ENCODE measurements around the gene TCFL5.

The TCFL5 gene

GRCh38 chr20:62801284-62802010 lies 60.2 kb downstream of the TCFL5 start:
- no peaks in the 10 kb centered on the region for H3K9me2 ChIP-seq (replicated peaks; ENCODE audit: low read depth, low read length)
- H3K4me2 ChIP-seq (ENCODE audit: low read depth, low read length, poor library complexity, severe bottlenecking): no peak overlapping the region
- peaks cover 24% of the 10 kb centered on the region for H4K20me1 ChIP-seq (ENCODE audit: insufficient read depth, low read length, poor library complexity, severe bottlenecking)
- peaks cover 43% of the 10 kb centered on the region for H3K79me2 ChIP-seq (ENCODE audit: insufficient read depth, low read length)
- no peaks in the 10 kb centered on the region for H3K9me3 ChIP-seq (ENCODE audit: insufficient read depth, low read depth, low read length)
- H2AFZ ChIP-seq (ENCODE audit: low read length): no peak overlapping the region
- TF ChIP-seq EZH2phosphoT487 (IDR thresholded peaks at IDR 0.05; ENCODE audit: borderline replicate concordance): no peak
- TF ChIP-seq, protein P1, sequence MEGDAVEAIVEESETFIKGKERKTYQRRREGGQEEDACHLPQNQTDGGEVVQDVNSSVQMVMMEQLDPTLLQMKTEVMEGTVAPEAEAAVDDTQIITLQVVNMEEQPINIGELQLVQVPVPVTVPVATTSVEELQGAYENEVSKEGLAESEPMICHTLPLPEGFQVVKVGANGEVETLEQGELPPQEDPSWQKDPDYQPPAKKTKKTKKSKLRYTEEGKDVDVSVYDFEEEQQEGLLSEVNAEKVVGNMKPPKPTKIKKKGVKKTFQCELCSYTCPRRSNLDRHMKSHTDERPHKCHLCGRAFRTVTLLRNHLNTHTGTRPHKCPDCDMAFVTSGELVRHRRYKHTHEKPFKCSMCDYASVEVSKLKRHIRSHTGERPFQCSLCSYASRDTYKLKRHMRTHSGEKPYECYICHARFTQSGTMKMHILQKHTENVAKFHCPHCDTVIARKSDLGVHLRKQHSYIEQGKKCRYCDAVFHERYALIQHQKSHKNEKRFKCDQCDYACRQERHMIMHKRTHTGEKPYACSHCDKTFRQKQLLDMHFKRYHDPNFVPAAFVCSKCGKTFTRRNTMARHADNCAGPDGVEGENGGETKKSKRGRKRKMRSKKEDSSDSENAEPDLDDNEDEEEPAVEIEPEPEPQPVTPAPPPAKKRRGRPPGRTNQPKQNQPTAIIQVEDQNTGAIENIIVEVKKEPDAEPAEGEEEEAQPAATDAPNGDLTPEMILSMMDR (conservative IDR thresholded peaks at IDR 0.05; ENCODE audit: low read length): no peak
- no peak overlapping the region for H3K4me3 ChIP-seq (ENCODE audit: low read length, poor library complexity, severe bottlenecking)
- no peak overlapping the region for H3K9ac ChIP-seq (ENCODE audit: low read depth, low read length, poor library complexity, severe bottlenecking)
- peaks cover 6% of the 10 kb centered on the region; the same call in 1 of the 2 replicates for H3F3A ChIP-seq (ENCODE audit: low read depth)
- H3K4me1 ChIP-seq (ENCODE audit: insufficient read depth, low read length, poor library complexity, severe bottlenecking): peaks cover 34% of the 10 kb centered on the region
- no peaks in the 10 kb centered on the region for H3K27me3 ChIP-seq (ENCODE audit: insufficient read depth, low read length, poor library complexity, severe bottlenecking)
- H3K36me3 ChIP-seq (ENCODE audit: insufficient read depth, low read length): peaks cover 26% of the 10 kb centered on the region; the same call in 1 of the 2 replicates

DNA sequence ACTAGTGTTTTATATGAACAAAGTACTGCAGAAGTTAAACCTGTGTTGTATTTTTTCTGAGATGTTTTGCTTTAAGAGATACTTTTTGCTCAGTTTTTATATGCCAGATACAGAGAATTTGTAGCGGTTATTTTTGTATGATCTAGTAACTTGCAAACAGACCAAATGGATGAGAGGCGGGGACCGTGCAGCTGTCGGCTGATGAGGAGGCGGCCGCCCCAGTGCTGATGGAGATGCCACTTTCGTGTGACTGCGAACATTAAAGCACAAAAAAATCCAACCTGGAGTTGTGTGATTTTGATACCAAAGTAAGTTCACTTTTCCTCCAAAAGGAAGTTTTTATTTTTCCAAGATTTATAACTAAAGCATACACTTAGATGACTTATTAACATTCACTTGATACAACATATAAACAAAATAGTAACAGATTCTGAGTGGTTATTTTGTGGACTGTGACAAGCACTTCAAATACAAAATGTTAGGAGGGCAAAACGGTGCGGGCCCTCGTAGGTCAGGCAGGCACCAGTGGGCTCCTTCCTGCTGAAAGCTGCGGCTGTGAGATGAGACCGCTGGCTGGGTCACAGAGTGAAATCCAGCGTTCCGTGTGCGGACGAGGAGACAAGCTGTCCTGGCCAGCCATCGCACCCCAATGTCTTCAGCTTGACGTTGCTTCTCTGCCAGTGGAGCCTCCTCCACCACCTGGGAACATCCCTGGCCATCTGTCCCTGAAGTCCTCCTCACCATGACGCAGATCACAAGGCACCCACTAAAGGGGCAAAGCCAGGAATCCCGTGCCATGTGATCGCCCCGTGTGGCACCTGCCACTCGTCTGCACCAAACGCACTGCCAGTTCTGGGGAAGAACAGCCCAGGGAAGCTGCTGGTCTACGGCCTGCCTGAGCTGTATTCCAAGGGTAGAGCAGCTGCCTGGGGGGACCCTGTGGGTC lies 61.0 kb downstream of the TCFL5 start:
- H3K4me2 ChIP-seq (ENCODE audit: low read depth, low read length, poor library complexity, severe bottlenecking): no peak overlapping the region
- H3K27me3 ChIP-seq (ENCODE audit: insufficient read depth, low read length, poor library complexity, severe bottlenecking): no peaks in the 10 kb centered on the region
- no peaks in the 10 kb centered on the region for H3K9me3 ChIP-seq (ENCODE audit: insufficient read depth, low read depth, low read length)
- H3F3A ChIP-seq (ENCODE audit: low read depth): peaks cover 9% of the 10 kb centered on the region; the same call in 1 of the 2 replicates
- no peak overlapping the region for H3K4me3 ChIP-seq (ENCODE audit: low read length, poor library complexity, severe bottlenecking)
- H3K79me2 ChIP-seq (ENCODE audit: insufficient read depth, low read length): peaks cover 34% of the 10 kb centered on the region
- no peak overlapping the region for H2AFZ ChIP-seq (ENCODE audit: low read length)
- H3K36me3 ChIP-seq (ENCODE audit: insufficient read depth, low read length): peaks cover 26% of the 10 kb centered on the region; the same call in 1 of the 2 replicates
- peaks cover 30% of the 10 kb centered on the region for H3K4me1 ChIP-seq (ENCODE audit: insufficient read depth, low read length, poor library complexity, severe bottlenecking)
- TF ChIP-seq, protein P1 (conservative IDR thresholded peaks at IDR 0.05; ENCODE audit: low read length): no peak
- no peak for TF ChIP-seq EZH2phosphoT487 (IDR thresholded peaks at IDR 0.05; ENCODE audit: borderline replicate concordance)
- H3K9ac ChIP-seq (ENCODE audit: low read depth, low read length, poor library complexity, severe bottlenecking): no peak overlapping the region
- H4K20me1 ChIP-seq (ENCODE audit: insufficient read depth, low read length, poor library complexity, severe bottlenecking): peaks cover 15% of the 10 kb centered on the region
- no peaks in the 10 kb centered on the region for H3K9me2 ChIP-seq (replicated peaks; ENCODE audit: low read depth, low read length)

- Histone ChIP-seq H3K9ac (ENCODE audit: low read depth, low read length, poor library complexity, severe bottlenecking) (no peak overlapping the region), H3K27me3 (ENCODE audit: insufficient read depth, low read length, poor library complexity, severe bottlenecking) (no peaks in the 10 kb centered on the region), H3K79me2 (ENCODE audit: insufficient read depth, low read length) (peaks cover 27% of the 10 kb centered on the region), H3K9me3 (ENCODE audit: insufficient read depth, low read depth, low read length) (no peaks in the 10 kb centered on the region), H3K4me2 (ENCODE audit: low read depth, low read length, poor library complexity, severe bottlenecking) (no peak overlapping the region), H4K20me1 (ENCODE audit: insufficient read depth, low read length, poor library complexity, severe bottlenecking) (peaks cover 11% of the 10 kb centered on the region), H2AFZ (ENCODE audit: low read length) (no peak overlapping the region), H3F3A (ENCODE audit: low read depth) (peaks cover 9% of the 10 kb centered on the region; the same call in 1 of the 2 replicates), H3K4me1 (ENCODE audit: insufficient read depth, low read length, poor library complexity, severe bottlenecking) (peaks cover 30% of the 10 kb centered on the region), H3K9me2 (replicated peaks; ENCODE audit: low read depth, low read length) (no peaks in the 10 kb centered on the region), H3K36me3 (ENCODE audit: insufficient read depth, low read length) (peaks cover 26% of the 10 kb centered on the region; the same call in 1 of the 2 replicates), H3K4me3 (ENCODE audit: low read length, poor library complexity, severe bottlenecking) (no peak overlapping the region)
- TF ChIP-seq EZH2phosphoT487 (IDR thresholded peaks at IDR 0.05; ENCODE audit: borderline replicate concordance): no peak
- TF ChIP-seq, protein P1 (conservative IDR thresholded peaks at IDR 0.05; ENCODE audit: low read length): no peak
Observed at GRCh38 chr20:62799873-62800272, 61.7 kb downstream of the TCFL5 start.
